ENCODE measurements around the gene IL13RA2. TPM values are rescaled to one million over a fixed set of nuclear protein-coding genes. Genes with fewer than 3 reads are reported as not detected.
A peak's percentile ranks its signal among the peaks of the same experiment; 100 is the strongest.

The IL13RA2 gene
- total RNA-seq, 1 experiment from 2014 or later, result 0.28 TPM

GRCh38 chrX:114964374-114964773, 53.0 kb downstream of the IL13RA2 start:
- intact Hi-C loops (cut with micrococcal nuclease; ENCODE audit: unreplicated experiment), result loop anchor here (10.0 kb wide), 1 partner anchor 180 kb away; no protein-coding TSS in a partner anchor

GRCh38 chrX:114962209-114962608, 55.2 kb downstream of the IL13RA2 start:
- TF ChIP-seq CTCF (conservative IDR thresholded peaks at IDR 0.05; ENCODE audit: low read depth, low read length), result no peak
- no peak overlapping the region for H3K27ac ChIP-seq (ENCODE audit: low read depth, low read length, poor library complexity, severe bottlenecking)
- H3K9me3 ChIP-seq (ENCODE audit: low read depth, low read length, poor library complexity, severe bottlenecking), result no peaks in the 10 kb centered on the region
- H3K4me3 ChIP-seq (ENCODE audit: low read depth, low read length, poor library complexity, severe bottlenecking), result no peak overlapping the region
- POLR2A ChIA-PET (ENCODE audit: low non-redundant PET), result no interaction called here
- no peaks in the 10 kb centered on the region for H3K4me1 ChIP-seq (ENCODE audit: insufficient read depth, low read length, poor library complexity, severe bottlenecking)
- peaks cover 40% of the 10 kb centered on the region for H3K27me3 ChIP-seq (replicated peaks; ENCODE audit: insufficient read depth, low read depth, low read length, poor library complexity)
- CTCF ChIA-PET, result no interaction called here
- BruUV-seq (replicated peaks), result no TSS peak
- intact Hi-C loops (cut with micrococcal nuclease; ENCODE audit: unreplicated experiment), result loop anchor here (10.0 kb wide), 1 partner anchor 183 kb away; no protein-coding TSS in a partner anchor
- no peak for DNase-seq (ENCODE audit: low spot score)
- no peaks in the 10 kb centered on the region for H3K36me3 ChIP-seq (ENCODE audit: insufficient read depth, low read length, poor library complexity, severe bottlenecking)

More at GRCh38 chrX:114964374-114964773, 53.0 kb downstream of the IL13RA2 start:
- Histone ChIP-seq H3K9me3 (ENCODE audit: low read depth, low read length, poor library complexity, severe bottlenecking) (no peaks in the 10 kb centered on the region), H3K27me3 (replicated peaks; ENCODE audit: insufficient read depth, low read depth, low read length, poor library complexity) (peaks cover 47% of the 10 kb centered on the region), H3K4me1 (ENCODE audit: insufficient read depth, low read length, poor library complexity, severe bottlenecking) (no peaks in the 10 kb centered on the region), H3K4me3 (ENCODE audit: low read depth, low read length, poor library complexity, severe bottlenecking) (no peak overlapping the region), H3K36me3 (ENCODE audit: insufficient read depth, low read length, poor library complexity, severe bottlenecking) (no peaks in the 10 kb centered on the region), H3K27ac (ENCODE audit: low read depth, low read length, poor library complexity, severe bottlenecking) (no peak overlapping the region)
- no peak for DNase-seq (ENCODE audit: low spot score)
- TF ChIP-seq CTCF (conservative IDR thresholded peaks at IDR 0.05; ENCODE audit: low read depth, low read length) (no peak), EZH2 (IDR thresholded peaks at IDR 0.05; ENCODE audit: borderline replicate concordance, low read depth, low read length, poor library complexity, severe bottlenecking) (no peak)
- POLR2A ChIA-PET (ENCODE audit: low non-redundant PET), result no interaction called here
- no TSS peak for BruUV-seq (replicated peaks)
- CTCF ChIA-PET, result no interaction called here

- no peaks in the 10 kb centered on the region for H3K4me1 ChIP-seq (ENCODE audit: insufficient read depth, low read length, poor library complexity, severe bottlenecking)
- H3K4me3 ChIP-seq (ENCODE audit: low read depth, low read length, poor library complexity, severe bottlenecking), result no peak overlapping the region
- peak; percentile 3 for DNase-seq (ENCODE audit: low spot score)
- no peaks in the 10 kb centered on the region for H3K36me3 ChIP-seq (ENCODE audit: insufficient read depth, low read length, poor library complexity, severe bottlenecking)
- H3K27ac ChIP-seq (ENCODE audit: low read depth, low read length, poor library complexity, severe bottlenecking), result no peak overlapping the region
- ChIA-PET CTCF (interaction anchor here (0.9 kb wide), 1 partner anchor 333 kb away, joined by 4 read pairs; no protein-coding TSS in a partner anchor), POLR2A (ENCODE audit: low non-redundant PET) (no interaction called here)
- peaks cover 27% of the 10 kb centered on the region for H3K27me3 ChIP-seq (replicated peaks; ENCODE audit: insufficient read depth, low read depth, low read length, poor library complexity)
- H3K9me3 ChIP-seq (ENCODE audit: low read depth, low read length, poor library complexity, severe bottlenecking), result no peaks in the 10 kb centered on the region
- TF ChIP-seq EZH2 (IDR thresholded peaks at IDR 0.05; ENCODE audit: borderline replicate concordance, low read depth, low read length, poor library complexity, severe bottlenecking) (no peak), CTCF (conservative IDR thresholded peaks at IDR 0.05; ENCODE audit: low read depth, low read length) (peak; percentile 65)
- intact Hi-C loops (cut with micrococcal nuclease; ENCODE audit: unreplicated experiment), result loop anchor here (5.0 to 10.0 kb wide), 2 partner anchors 185 to 337 kb away; no protein-coding TSS in a partner anchor
- BruUV-seq (replicated peaks), result no TSS peak
Measured at GRCh38 chrX:114959729-114960128, 57.7 kb downstream of the IL13RA2 start.

Other genes with a start within 250 kb of the IL13RA2 start
- gene RBMXL3, start 171.8 kb upstream of the IL13RA2 start, total RNA-seq (2021), result not detected in 2 replicates
- gene LRCH2, start 216.5 kb upstream of the IL13RA2 start, total RNA-seq (2021), result 4.2 and 4.8 TPM in 2 replicates